ENCODE measurements around the gene RBFOX1. TPM values are rescaled to one million over a fixed set of nuclear protein-coding genes. Genes with fewer than 3 reads are reported as not detected.

Gene RBFOX1
- total RNA-seq, 1 donor from 2014 or later = not detected

- H3K36me3 Mint-ChIP-seq (ENCODE audit: unreplicated experiment) = no peaks in the 10 kb centered on the region
- H3K9me3 Mint-ChIP-seq (ENCODE audit: unreplicated experiment) = peaks cover 39% of the 10 kb centered on the region
- TF ChIP-seq, protein P1, sequence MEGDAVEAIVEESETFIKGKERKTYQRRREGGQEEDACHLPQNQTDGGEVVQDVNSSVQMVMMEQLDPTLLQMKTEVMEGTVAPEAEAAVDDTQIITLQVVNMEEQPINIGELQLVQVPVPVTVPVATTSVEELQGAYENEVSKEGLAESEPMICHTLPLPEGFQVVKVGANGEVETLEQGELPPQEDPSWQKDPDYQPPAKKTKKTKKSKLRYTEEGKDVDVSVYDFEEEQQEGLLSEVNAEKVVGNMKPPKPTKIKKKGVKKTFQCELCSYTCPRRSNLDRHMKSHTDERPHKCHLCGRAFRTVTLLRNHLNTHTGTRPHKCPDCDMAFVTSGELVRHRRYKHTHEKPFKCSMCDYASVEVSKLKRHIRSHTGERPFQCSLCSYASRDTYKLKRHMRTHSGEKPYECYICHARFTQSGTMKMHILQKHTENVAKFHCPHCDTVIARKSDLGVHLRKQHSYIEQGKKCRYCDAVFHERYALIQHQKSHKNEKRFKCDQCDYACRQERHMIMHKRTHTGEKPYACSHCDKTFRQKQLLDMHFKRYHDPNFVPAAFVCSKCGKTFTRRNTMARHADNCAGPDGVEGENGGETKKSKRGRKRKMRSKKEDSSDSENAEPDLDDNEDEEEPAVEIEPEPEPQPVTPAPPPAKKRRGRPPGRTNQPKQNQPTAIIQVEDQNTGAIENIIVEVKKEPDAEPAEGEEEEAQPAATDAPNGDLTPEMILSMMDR (IDR thresholded peaks at IDR 0.05) = no peak
- no peaks in the 10 kb centered on the region for H3K27me3 Mint-ChIP-seq (ENCODE audit: unreplicated experiment)
- H3K27ac Mint-ChIP-seq (ENCODE audit: unreplicated experiment) = no peak overlapping the region
- H3K4me3 Mint-ChIP-seq (ENCODE audit: unreplicated experiment) = no peak overlapping the region
- no peak for DNase-seq (ENCODE audit: extremely low spot score, unreplicated experiment)
- H3K4me1 Mint-ChIP-seq (ENCODE audit: unreplicated experiment) = no peaks in the 10 kb centered on the region
Observed at GRCh38 chr16:7561908-7562405, 229.3 kb downstream of the RBFOX1 start.

- peaks cover 48% of the 10 kb centered on the region for H3K9me3 Mint-ChIP-seq (ENCODE audit: unreplicated experiment)
- no peaks in the 10 kb centered on the region for H3K36me3 Mint-ChIP-seq (ENCODE audit: unreplicated experiment)
- no peak overlapping the region for H3K27ac Mint-ChIP-seq (ENCODE audit: unreplicated experiment)
- no peak overlapping the region for H3K4me3 Mint-ChIP-seq (ENCODE audit: unreplicated experiment)
- no peak for DNase-seq (ENCODE audit: extremely low spot score, unreplicated experiment)
- H3K4me1 Mint-ChIP-seq (ENCODE audit: unreplicated experiment) = no peaks in the 10 kb centered on the region
- TF ChIP-seq, protein P1 (IDR thresholded peaks at IDR 0.05) = no peak
- H3K27me3 Mint-ChIP-seq (ENCODE audit: unreplicated experiment) = no peaks in the 10 kb centered on the region
Observed at GRCh38 chr16:7566360-7566759, 233.7 kb downstream of the RBFOX1 start.

DNA sequence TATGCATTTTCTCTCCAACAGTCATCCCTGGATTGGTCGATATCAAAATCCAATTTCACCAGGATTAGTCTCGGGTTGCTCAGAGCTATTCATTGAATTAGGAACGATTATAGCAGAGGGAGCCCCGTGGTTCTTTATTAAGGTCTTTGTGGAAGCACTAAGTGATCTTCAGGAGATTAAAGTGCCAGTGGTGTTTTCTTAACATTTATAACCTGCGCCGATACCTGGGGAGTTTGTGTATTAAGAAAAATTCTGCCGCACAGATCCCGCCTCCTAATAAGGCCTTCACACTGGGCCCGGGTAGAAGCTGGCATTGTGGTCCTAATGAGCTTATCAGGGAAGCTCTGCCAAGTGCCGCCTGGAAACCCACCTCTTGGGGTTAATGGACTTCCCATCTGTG lies 238.7 kb downstream of the RBFOX1 start:
- peaks cover 26% of the 10 kb centered on the region for H3K9me3 Mint-ChIP-seq (ENCODE audit: unreplicated experiment)
- no peak overlapping the region for H3K4me3 Mint-ChIP-seq (ENCODE audit: unreplicated experiment)
- TF ChIP-seq, protein P1 (IDR thresholded peaks at IDR 0.05) = no peak
- H3K27ac Mint-ChIP-seq (ENCODE audit: unreplicated experiment) = no peak overlapping the region
- no peaks in the 10 kb centered on the region for H3K27me3 Mint-ChIP-seq (ENCODE audit: unreplicated experiment)
- H3K36me3 Mint-ChIP-seq (ENCODE audit: unreplicated experiment) = no peaks in the 10 kb centered on the region
- DNase-seq (ENCODE audit: extremely low spot score, unreplicated experiment) = no peak
- no peaks in the 10 kb centered on the region for H3K4me1 Mint-ChIP-seq (ENCODE audit: unreplicated experiment)

GRCh38 chr16:7577588-7577987 lies 244.9 kb downstream of the RBFOX1 start:
- Mint-ChIP-seq H3K27ac (ENCODE audit: unreplicated experiment) (no peak overlapping the region), H3K36me3 (ENCODE audit: unreplicated experiment) (no peaks in the 10 kb centered on the region), H3K27me3 (ENCODE audit: unreplicated experiment) (no peaks in the 10 kb centered on the region), H3K4me1 (ENCODE audit: unreplicated experiment) (no peaks in the 10 kb centered on the region), H3K4me3 (ENCODE audit: unreplicated experiment) (no peak overlapping the region), H3K9me3 (ENCODE audit: unreplicated experiment) (peaks cover 17% of the 10 kb centered on the region)
- TF ChIP-seq, protein P1 (IDR thresholded peaks at IDR 0.05) = no peak
- no peak for DNase-seq (ENCODE audit: extremely low spot score, unreplicated experiment)

GRCh38 chr16:7579454-7579853 lies 246.8 kb downstream of the RBFOX1 start:
- Mint-ChIP-seq H3K27me3 (ENCODE audit: unreplicated experiment) (no peaks in the 10 kb centered on the region), H3K27ac (ENCODE audit: unreplicated experiment) (no peak overlapping the region), H3K4me1 (ENCODE audit: unreplicated experiment) (no peaks in the 10 kb centered on the region), H3K9me3 (ENCODE audit: unreplicated experiment) (peaks cover 20% of the 10 kb centered on the region), H3K36me3 (ENCODE audit: unreplicated experiment) (no peaks in the 10 kb centered on the region), H3K4me3 (ENCODE audit: unreplicated experiment) (no peak overlapping the region)
- no peak for DNase-seq (ENCODE audit: extremely low spot score, unreplicated experiment)
- TF ChIP-seq, protein P1 (IDR thresholded peaks at IDR 0.05) = no peak
